RWPE1 (cell line): ENCODE results near the gene PKM.
A peak's percentile ranks its signal among the peaks of the same experiment; 100 is the strongest.

Experiments
- CTCF ChIA-PET: fragments of 350-600 bp; sonication (Branson Sonifier 250); formaldehyde crosslinking; extraction: SDS; loops from one replicate; lab custom pipeline; 2021; lab: Yijun Ruan, JAX
- POLR2A ChIA-PET: fragments of 400-600 bp; formaldehyde crosslinking; extraction: SDS; loops from one replicate; lab custom pipeline; 2020; ENCODE audit warnings: antibody characterized with exemption; ENCODE audit not compliant: low non-redundant PET; lab: Yijun Ruan, JAX
- DNase-seq: peaks from one replicate; pipeline ENCODE4 v3.0.0; 2012; ENCODE audit warnings: low spot score
- H3K27ac ChIP-seq: fragments of 450-650 bp; 2 replicates; pipeline ENCODE4 v1.5.1; 2017
- TF ChIP-seq, protein P1 (sequence below): fragments of 450-650 bp; conservative IDR thresholded peaks from 2 replicates; pipeline ENCODE4 v1.5.1; 2017; ENCODE audit warnings: low read depth, mild to moderate bottlenecking

The PKM gene

DNA sequence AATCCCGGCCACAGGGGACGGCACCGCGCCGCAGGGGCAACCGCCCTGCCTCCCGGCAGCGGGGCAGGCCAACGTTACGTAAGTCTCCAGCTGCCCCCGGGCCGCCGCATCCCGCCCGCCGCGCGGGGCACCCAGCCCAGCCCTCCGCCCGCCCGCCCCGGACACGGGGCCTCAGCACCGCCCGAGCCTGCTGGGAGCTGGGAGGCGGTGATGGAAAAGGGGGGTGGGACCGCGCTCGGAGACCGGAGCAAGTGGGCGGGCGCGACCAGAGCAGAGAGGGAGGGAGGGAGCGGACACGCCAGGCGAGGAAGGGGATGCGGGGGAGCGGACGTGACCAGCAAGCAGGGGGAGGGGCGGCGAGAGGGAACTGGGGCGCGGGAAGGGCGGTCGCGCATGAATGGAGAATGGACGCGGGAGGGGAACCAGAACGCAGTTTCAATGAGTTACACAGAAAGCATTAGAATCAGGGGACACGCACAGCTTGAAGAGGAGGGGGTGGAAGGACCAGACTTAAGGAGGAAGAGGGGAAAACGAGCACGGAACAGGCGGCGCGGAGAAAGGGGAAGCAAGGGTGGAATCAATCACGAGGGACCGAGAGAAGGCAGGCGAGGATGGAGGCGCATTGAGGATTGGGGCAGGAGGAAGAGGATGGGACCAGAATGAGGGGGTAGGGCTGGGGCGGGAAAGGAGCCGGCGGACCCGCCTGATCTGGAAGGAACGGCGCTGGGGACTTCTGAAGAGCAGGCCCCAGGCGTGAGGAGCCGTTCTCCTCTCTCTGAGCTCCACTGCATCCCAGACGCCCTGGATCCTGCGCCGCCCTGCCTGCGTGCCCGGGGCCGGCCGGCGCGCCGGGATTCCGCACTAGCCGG is 559 bp downstream of the PKM start:
- POLR2A ChIA-PET: interaction anchor here (0.7 to 2.0 kb wide), 5 partner anchors 8 to 33 kb away, joined by 3 to 11 read pairs (median 7); partner anchors contain the start of gene GRAMD2A
- CTCF ChIA-PET: interaction anchor here (1.2 to 1.8 kb wide), 2 partner anchors 23 to 31 kb away, joined by 3 to 9 read pairs; no protein-coding TSS in a partner anchor

GRCh38 chr15:72229947-72230196 is 1.1 kb downstream of the PKM start:
- DNase-seq: no peak
- peak overlapping the region; percentile 99 for H3K27ac ChIP-seq
- POLR2A ChIA-PET: interaction anchor here (0.7 to 0.9 kb wide), 3 partner anchors 8 to 29 kb away, joined by 3 to 11 read pairs (median 8); no protein-coding TSS in a partner anchor
- CTCF ChIA-PET: interaction anchor here (0.6 to 1.8 kb wide), 3 partner anchors 23 to 131 kb away, joined by 3 to 9 read pairs (median 5); no protein-coding TSS in a partner anchor
- TF ChIP-seq, protein P1, sequence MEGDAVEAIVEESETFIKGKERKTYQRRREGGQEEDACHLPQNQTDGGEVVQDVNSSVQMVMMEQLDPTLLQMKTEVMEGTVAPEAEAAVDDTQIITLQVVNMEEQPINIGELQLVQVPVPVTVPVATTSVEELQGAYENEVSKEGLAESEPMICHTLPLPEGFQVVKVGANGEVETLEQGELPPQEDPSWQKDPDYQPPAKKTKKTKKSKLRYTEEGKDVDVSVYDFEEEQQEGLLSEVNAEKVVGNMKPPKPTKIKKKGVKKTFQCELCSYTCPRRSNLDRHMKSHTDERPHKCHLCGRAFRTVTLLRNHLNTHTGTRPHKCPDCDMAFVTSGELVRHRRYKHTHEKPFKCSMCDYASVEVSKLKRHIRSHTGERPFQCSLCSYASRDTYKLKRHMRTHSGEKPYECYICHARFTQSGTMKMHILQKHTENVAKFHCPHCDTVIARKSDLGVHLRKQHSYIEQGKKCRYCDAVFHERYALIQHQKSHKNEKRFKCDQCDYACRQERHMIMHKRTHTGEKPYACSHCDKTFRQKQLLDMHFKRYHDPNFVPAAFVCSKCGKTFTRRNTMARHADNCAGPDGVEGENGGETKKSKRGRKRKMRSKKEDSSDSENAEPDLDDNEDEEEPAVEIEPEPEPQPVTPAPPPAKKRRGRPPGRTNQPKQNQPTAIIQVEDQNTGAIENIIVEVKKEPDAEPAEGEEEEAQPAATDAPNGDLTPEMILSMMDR: no peak

More for the DNA sequence above, 559 bp downstream of the PKM start:
- H3K27ac ChIP-seq: peak overlapping the region; percentile 99
- TF ChIP-seq, protein P1: no peak
- peak; percentile 74 for DNase-seq

DNA sequence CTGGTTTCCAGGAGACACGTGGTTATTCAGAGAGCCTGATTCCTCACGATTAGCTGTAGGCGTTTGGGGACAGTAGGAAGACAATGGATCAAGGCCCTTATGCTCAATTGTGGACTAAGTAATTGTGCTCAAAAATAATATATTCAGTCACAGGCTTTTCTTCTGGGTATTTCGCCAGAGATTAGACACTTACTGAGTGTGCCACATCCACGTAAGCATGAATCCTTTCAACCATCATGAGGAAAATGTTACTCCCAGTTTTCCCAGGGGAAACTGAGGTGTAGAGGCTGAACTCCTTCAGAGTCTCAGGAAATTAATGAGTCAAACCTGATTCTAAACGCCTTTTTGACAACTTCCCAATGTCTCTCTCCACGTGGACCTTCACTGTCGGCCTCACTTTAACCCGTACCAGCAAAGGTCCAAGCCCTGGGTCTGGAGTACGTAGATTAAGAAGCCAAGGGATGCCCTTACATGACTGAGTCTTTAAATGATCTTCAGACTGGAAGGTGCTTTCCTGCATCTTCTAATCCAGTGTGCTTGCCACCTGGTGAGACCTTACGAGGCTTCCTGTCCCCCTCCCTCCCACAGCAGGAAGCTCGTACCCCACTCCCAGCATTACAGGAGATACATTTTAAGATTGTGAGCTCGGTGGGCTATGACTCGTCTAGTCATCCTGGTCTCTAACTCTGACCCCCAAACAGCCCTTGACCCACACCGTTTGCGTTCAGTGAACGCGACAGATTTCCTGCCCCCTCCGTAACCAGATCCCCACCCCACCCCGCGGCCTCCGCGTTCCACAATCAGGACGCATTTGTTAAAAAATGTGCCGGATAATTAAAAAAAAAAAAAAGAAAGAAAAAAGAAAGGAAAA is 1.7 kb downstream of the PKM start:
- DNase-seq: no peak
- ChIA-PET POLR2A (interaction anchor here (0.8 to 0.9 kb wide), 2 partner anchors 9 to 26 kb away, joined by 8 to 11 read pairs; no protein-coding TSS in a partner anchor), CTCF (interaction anchor here (0.6 to 1.8 kb wide), 4 partner anchors 22 to 130 kb away, joined by 3 to 9 read pairs (median 4); no protein-coding TSS in a partner anchor)
- H3K27ac ChIP-seq: peak overlapping the region; percentile 99
- TF ChIP-seq, protein P1: no peak

- ChIA-PET POLR2A (interaction anchor here (0.6 kb wide), 1 partner anchor 12 kb away, joined by 7 read pairs; no protein-coding TSS in a partner anchor), CTCF (interaction anchor here (1.3 to 1.5 kb wide), 2 partner anchors 11 to 28 kb away, joined by 4 to 10 read pairs; no protein-coding TSS in a partner anchor)
- no peak for DNase-seq
- H3K27ac ChIP-seq: peak overlapping the region; percentile 99
- TF ChIP-seq, protein P1: no peak
Observed at GRCh38 chr15:72227720-72228119, 3.3 kb downstream of the PKM start.

DNA sequence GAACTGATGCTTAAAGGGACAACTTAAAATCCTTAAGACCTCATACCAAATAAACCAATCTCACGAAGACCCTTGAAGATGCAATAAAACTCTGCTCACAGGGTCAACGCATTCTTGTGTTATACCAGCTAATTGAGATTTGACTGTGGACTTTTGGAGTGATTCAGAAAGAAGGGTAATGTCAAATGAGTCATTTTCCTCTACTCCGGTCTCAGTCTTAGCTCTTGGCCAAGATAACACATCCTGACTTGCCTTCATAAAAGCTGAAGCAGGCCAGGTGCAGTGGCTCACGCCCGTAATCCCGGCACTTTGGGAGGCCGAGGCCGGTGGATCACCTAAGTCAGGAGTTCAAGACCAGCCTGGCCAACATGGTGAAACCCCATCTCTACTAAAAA is 3.8 kb downstream of the PKM start:
- DNase-seq: peak; percentile 86
- H3K27ac ChIP-seq: peak overlapping the region; percentile 99
- CTCF ChIA-PET: interaction anchor here (0.6 to 1.5 kb wide), 5 partner anchors 10 to 37 kb away, joined by 3 to 10 read pairs (median 3); no protein-coding TSS in a partner anchor

More for the DNA sequence above, 3.8 kb downstream of the PKM start:
- TF ChIP-seq, protein P1: no peak
- POLR2A ChIA-PET: interaction anchor here (0.7 kb wide), 1 partner anchor 28 kb away, joined by 3 read pairs; no protein-coding TSS in a partner anchor
